Loucy (cell line): Measurements from ENCODE around the gene AGBL4.

Experiments used
- H2AFZ ChIP-seq: fragments of 200-600 bp; sonication (generic); 2 replicates; pipeline ENCODE4 v1.6.0; 2016; ENCODE audit warnings: antibody characterized with exemption, mild to moderate bottlenecking, low read length, moderate library complexity
- H3F3A ChIP-seq: fragments of 200-600 bp; 2 replicates; pipeline ENCODE4 v1.6.0; 2016; ENCODE audit warnings: antibody characterized with exemption, low read depth, mild to moderate bottlenecking
- H3K27me3 ChIP-seq: fragments of 200-600 bp; sonication (generic); 2 replicates; pipeline ENCODE4 v1.6.1; 2014; ENCODE audit warnings: low read length, mild to moderate bottlenecking; ENCODE audit not compliant: insufficient read depth, poor library complexity, severe bottlenecking
- H3K36me3 ChIP-seq: fragments of 200-600 bp; sonication (generic); 2 replicates; pipeline ENCODE4 v1.6.1; 2016; ENCODE audit warnings: low read length; ENCODE audit not compliant: insufficient read depth
- H3K4me1 ChIP-seq: fragments of 200-600 bp; sonication (generic); 2 replicates; pipeline ENCODE4 v1.5.1; 2014; ENCODE audit warnings: low read length, mild to moderate bottlenecking; ENCODE audit not compliant: insufficient read depth, poor library complexity, severe bottlenecking
- H3K4me2 ChIP-seq: fragments of 200-600 bp; sonication (generic); 2 replicates; pipeline ENCODE4 v1.6.0; 2014; ENCODE audit warnings: antibody characterized with exemption, low read length, low read depth, mild to moderate bottlenecking; ENCODE audit not compliant: poor library complexity, severe bottlenecking
- H3K4me3 ChIP-seq: fragments of 200-600 bp; sonication (generic); 2 replicates; pipeline ENCODE4 v1.5.1; 2014; ENCODE audit warnings: low read length, mild to moderate bottlenecking, mixed read lengths; ENCODE audit not compliant: poor library complexity, severe bottlenecking
- H3K79me2 ChIP-seq: fragments of 200-600 bp; sonication (generic); 2 replicates; pipeline ENCODE4 v1.6.1; 2014; ENCODE audit warnings: low read length; ENCODE audit not compliant: insufficient read depth
- H3K9ac ChIP-seq: fragments of 200-600 bp; sonication (generic); 2 replicates; pipeline ENCODE4 v1.6.0; 2014; ENCODE audit warnings: mild to moderate bottlenecking, low read depth, low read length, moderate library complexity; ENCODE audit not compliant: poor library complexity, severe bottlenecking
- H3K9me2 ChIP-seq: fragments of 200-600 bp; sonication (generic); replicated peaks from 2 replicates; pipeline ENCODE4 v1.6.1; 2016; ENCODE audit warnings: low read depth, low read length, mixed read lengths
- H3K9me3 ChIP-seq: fragments of 200-600 bp; sonication (generic); 2 replicates; pipeline ENCODE4 v1.6.1; 2014; ENCODE audit warnings: mild to moderate bottlenecking, antibody characterized with exemption, low read length, low read depth; ENCODE audit not compliant: insufficient read depth
- H4K20me1 ChIP-seq: fragments of 200-600 bp; sonication (generic); 2 replicates; pipeline ENCODE4 v1.6.0; 2014; ENCODE audit warnings: antibody characterized with exemption, low read length, mild to moderate bottlenecking; ENCODE audit not compliant: insufficient read depth, poor library complexity, severe bottlenecking
- CTCF ChIP-seq: fragments of 200-600 bp; sonication (generic); conservative IDR thresholded peaks from 2 replicates; pipeline ENCODE4 v1.5.1; 2014; ENCODE audit warnings: mild to moderate bottlenecking, antibody characterized with exemption, low read length
- EZH2phosphoT487 ChIP-seq: fragments of 200-600 bp; IDR thresholded peaks from 2 replicates; pipeline ENCODE4 v1.6.1; 2018; ENCODE audit warnings: antibody characterized with exemption, mild to moderate bottlenecking, moderate library complexity, borderline replicate concordance

AGBL4 gene

GRCh38 chr1:48693180-48693579 is 1330.6 kb downstream of the AGBL4 start:
- Histone ChIP-seq H3K4me1 (no peaks in the 10 kb centered on the region), H3F3A (no peaks in the 10 kb centered on the region), H3K9me3 (no peaks in the 10 kb centered on the region), H3K79me2 (no peaks in the 10 kb centered on the region), H3K4me2 (no peak overlapping the region), H4K20me1 (no peaks in the 10 kb centered on the region), H3K27me3 (no peaks in the 10 kb centered on the region), H3K36me3 (no peaks in the 10 kb centered on the region), H3K4me3 (no peak overlapping the region), H3K9me2 (no peaks in the 10 kb centered on the region), H2AFZ (no peak overlapping the region), H3K9ac (no peak overlapping the region)
- TF ChIP-seq EZH2phosphoT487, result no peak
- no peak for TF ChIP-seq CTCF

GRCh38 chr1:48692235-48692634 is 1331.5 kb downstream of the AGBL4 start:
- Histone ChIP-seq H3K4me3 (no peak overlapping the region), H3K9me3 (no peaks in the 10 kb centered on the region), H3K79me2 (no peaks in the 10 kb centered on the region), H3K36me3 (no peaks in the 10 kb centered on the region), H3K27me3 (no peaks in the 10 kb centered on the region), H3K4me1 (no peaks in the 10 kb centered on the region), H3K9me2 (no peaks in the 10 kb centered on the region), H2AFZ (no peak overlapping the region), H3K4me2 (no peak overlapping the region), H3F3A (no peaks in the 10 kb centered on the region), H3K9ac (no peak overlapping the region), H4K20me1 (no peaks in the 10 kb centered on the region)
- TF ChIP-seq EZH2phosphoT487, result no peak
- no peak for TF ChIP-seq CTCF

- no peak overlapping the region for H3K4me3 ChIP-seq
- no peaks in the 10 kb centered on the region for H3K79me2 ChIP-seq
- H3K9me2 ChIP-seq, result no peaks in the 10 kb centered on the region
- H2AFZ ChIP-seq, result no peak overlapping the region
- H3F3A ChIP-seq, result no peaks in the 10 kb centered on the region
- H3K9ac ChIP-seq, result no peak overlapping the region
- no peaks in the 10 kb centered on the region for H3K27me3 ChIP-seq
- no peaks in the 10 kb centered on the region for H3K36me3 ChIP-seq
- no peaks in the 10 kb centered on the region for H4K20me1 ChIP-seq
- TF ChIP-seq EZH2phosphoT487 (no peak), CTCF (no peak)
- no peaks in the 10 kb centered on the region for H3K4me1 ChIP-seq
- no peak overlapping the region for H3K4me2 ChIP-seq
- no peaks in the 10 kb centered on the region for H3K9me3 ChIP-seq
Observed at GRCh38 chr1:48691429-48692001, 1332.2 kb downstream of the AGBL4 start.
